Measurements from ENCODE around the gene HEATR5A.

Gene HEATR5A

GRCh38 chr14:31426663-31427062 is 6.3 kb upstream of the HEATR5A start:
- no peak for DNase-seq (ENCODE audit: low spot score)

GRCh38 chr14:31425905-31426304 is 5.6 kb upstream of the HEATR5A start:
- no peak for DNase-seq (ENCODE audit: low spot score)

- DNase-seq (ENCODE audit: low spot score), result no peak
Observed at GRCh38 chr14:31421200-31421599, 850 bp upstream of the HEATR5A start.

GRCh38 chr14:31419967-31420318 is 407 bp downstream of the HEATR5A start:
- DNase-seq (ENCODE audit: low spot score), result no peak

GRCh38 chr14:31419179-31419966 is 977 bp downstream of the HEATR5A start:
- no peak for DNase-seq (ENCODE audit: low spot score)

- no peak for DNase-seq (ENCODE audit: low spot score)
Observed at GRCh38 chr14:31418440-31418839, 1.9 kb downstream of the HEATR5A start.

- DNase-seq (ENCODE audit: low spot score), result no peak
Observed at GRCh38 chr14:31414190-31414833, 6.0 kb downstream of the HEATR5A start.

- DNase-seq (ENCODE audit: low spot score), result no peak
Observed at GRCh38 chr14:31411218-31411727, 9.1 kb downstream of the HEATR5A start.

GRCh38 chr14:31410048-31410650 is 10.2 kb downstream of the HEATR5A start:
- DNase-seq (ENCODE audit: low spot score), result no peak

GRCh38 chr14:31408421-31408820 is 11.9 kb downstream of the HEATR5A start:
- DNase-seq (ENCODE audit: low spot score), result no peak

GRCh38 chr14:31405599-31406232 is 14.6 kb downstream of the HEATR5A start:
- no peak for DNase-seq (ENCODE audit: low spot score)

GRCh38 chr14:31405106-31405505 is 15.2 kb downstream of the HEATR5A start:
- DNase-seq (ENCODE audit: low spot score), result no peak

- DNase-seq (ENCODE audit: low spot score), result no peak
Observed at GRCh38 chr14:31403707-31404106, 16.6 kb downstream of the HEATR5A start.

- no peak for DNase-seq (ENCODE audit: low spot score)
Observed at GRCh38 chr14:31402764-31403439, 17.4 kb downstream of the HEATR5A start.

GRCh38 chr14:31401369-31401932 is 18.9 kb downstream of the HEATR5A start:
- DNase-seq (ENCODE audit: low spot score), result no peak

GRCh38 chr14:31400031-31400638 is 20.2 kb downstream of the HEATR5A start:
- no peak for DNase-seq (ENCODE audit: low spot score)

GRCh38 chr14:31395572-31396205 is 24.7 kb downstream of the HEATR5A start:
- DNase-seq (ENCODE audit: low spot score), result no peak

GRCh38 chr14:31395119-31395518 is 25.2 kb downstream of the HEATR5A start:
- DNase-seq (ENCODE audit: low spot score), result no peak

GRCh38 chr14:31391977-31392503 is 28.3 kb downstream of the HEATR5A start:
- no peak for DNase-seq (ENCODE audit: low spot score)

GRCh38 chr14:31391473-31391872 is 28.9 kb downstream of the HEATR5A start:
- no peak for DNase-seq (ENCODE audit: low spot score)

- DNase-seq (ENCODE audit: low spot score), result no peak
Observed at GRCh38 chr14:31389946-31390345, 30.4 kb downstream of the HEATR5A start.

Data from CD4-positive, alpha-beta T cell treated with Interleukin-2 at 100 ng/mL for 4 hours (primary cell).